Esophagus (tissue), 2 donors: ENCODE data around the gene CR2. TPM values are rescaled to one million over a fixed set of nuclear protein-coding genes. Genes with fewer than 3 reads are reported as not detected.

ENCODE experiments used
- H3K27ac ChIP-seq, 2 donors: one replicate each; pipeline ENCODE4 v1.5.1; 2013; ENCODE audit warnings: low read depth in 2 of 2, mild to moderate bottlenecking in 2 of 2, inconsistent platforms in 1 of 2, low read length in 1 of 2, moderate library complexity in 1 of 2
- H3K27me3 ChIP-seq, 2 donors: one replicate each; pipeline ENCODE4 v1.6.1; 2013; ENCODE audit warnings: low read length in 2 of 2, control low read depth in 1 of 2, mild to moderate bottlenecking in 1 of 2; ENCODE audit not compliant: insufficient read depth in 2 of 2, control insufficient read depth in 1 of 2
- H3K36me3 ChIP-seq, 2 donors: one replicate each; pipeline ENCODE4 v1.6.1; 2013; ENCODE audit warnings: low read length in 1 of 2; ENCODE audit not compliant: control insufficient read depth in 2 of 2, insufficient read depth in 2 of 2
- H3K4me1 ChIP-seq, 2 donors: one replicate each; pipeline ENCODE4 v1.6.1; 2013; ENCODE audit warnings: low read length in 1 of 2; ENCODE audit not compliant: control insufficient read depth in 2 of 2, insufficient read depth in 2 of 2
- H3K4me3 ChIP-seq, 2 donors: one replicate each; pipeline ENCODE4 v1.5.1; 2013; ENCODE audit warnings: low read length in 2 of 2, mild to moderate bottlenecking in 2 of 2, low read depth in 1 of 2, moderate library complexity in 1 of 2
- H3K9me3 ChIP-seq, 2 donors: one replicate each; pipeline ENCODE4 v1.6.1; 2013; ENCODE audit warnings: mild to moderate bottlenecking in 2 of 2, low read depth in 1 of 2, low read length in 1 of 2, moderate library complexity in 1 of 2; ENCODE audit not compliant: control insufficient read depth in 2 of 2, insufficient read depth in 1 of 2
- WGBS, 2 donors: extraction: QIAGEN DNeasy Blood & Tissue Kit; methylation state at CpG; one replicate each; pipeline ENCODE4 v1.1.7; 2013; 5-methylcytosine and 5-hydroxymethylcytosine counted together
- polyA plus RNA-seq, 2 donors: library from polyadenylated mRNA; stranded (reverse); fragments of 200-250 nt; gene quantifications; one replicate each; pipeline ENCODE4 v1.2.3, GENCODE V29; 2013
- donor health status: healthy with polysubstance abuse.
- donor health status: Bipolar disorder and iron deficiency.

Gene CR2
- under 1 TPM; 0.02 to 0.06 TPM for polyA plus RNA-seq

GRCh38 chr1:207454046-207454964 is at the start of gene CR2:
CR2 (plus strand) TSS chr1:207454328; CDS start chr1:207454419, 91 bp downstream.
- Histone ChIP-seq H3K9me3 (no peaks in the 10 kb centered on the region), H3K36me3 (no peaks in the 10 kb centered on the region), H3K4me3 (peak within 1 kb of the TSS; percentile 32 to 44), H3K4me1 (peaks cover 6 to 9% of the 10 kb centered on the region in 2 donors), H3K27ac (no peak within 1 kb of the TSS), H3K27me3 (peaks cover 4 to 12% of the 10 kb centered on the region in 2 donors)
- 1% methylated on average over 74 to 75 of the region's 75 CpGs for WGBS, 2 donors

GRCh38 chr1:207404849-207405525 is 49.1 kb upstream of the CR2 start:
- no peak overlapping the region for H3K4me3 ChIP-seq
- H3K27ac ChIP-seq: no peak overlapping the region
- no peaks in the 10 kb centered on the region for H3K4me1 ChIP-seq
- H3K36me3 ChIP-seq: no peaks in the 10 kb centered on the region
- 80 to 85% methylated on average over 6 of the region's 6 CpGs for WGBS, 2 donors
- H3K27me3 ChIP-seq: no peaks in the 10 kb centered on the region
- H3K9me3 ChIP-seq: no peaks in the 10 kb centered on the region

GRCh38 chr1:207405814-207406213 is 48.3 kb upstream of the CR2 start:
- Histone ChIP-seq H3K36me3 (no peaks in the 10 kb centered on the region), H3K9me3 (no peaks in the 10 kb centered on the region)

DNA sequence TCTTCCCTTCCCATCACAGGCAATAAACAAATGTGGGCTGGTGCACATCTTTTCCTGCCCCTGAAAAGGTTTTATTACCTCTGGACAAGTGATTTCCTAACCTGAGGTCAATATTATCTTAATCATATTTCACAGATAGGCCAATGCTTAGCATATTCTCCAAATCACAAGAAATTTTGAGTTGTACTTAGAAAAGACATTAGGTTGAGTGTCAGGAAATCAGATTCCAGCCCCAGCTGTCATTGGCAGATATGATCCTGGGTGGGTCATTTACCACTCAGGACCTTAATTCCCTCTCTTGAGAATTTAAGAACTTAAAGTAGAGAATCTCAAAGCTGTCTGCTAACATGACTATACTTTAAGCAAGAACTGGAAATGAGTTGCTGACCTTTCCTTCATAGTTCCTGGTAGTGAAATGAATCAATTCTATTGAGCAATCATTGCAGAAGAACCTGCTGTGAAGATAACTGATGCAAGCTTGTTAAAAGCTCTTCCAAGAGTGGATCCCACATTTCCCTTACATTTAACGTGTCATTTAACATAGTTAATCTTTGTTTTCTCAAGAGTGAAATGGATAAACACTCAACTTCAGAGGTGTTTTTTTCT is 46.4 kb upstream of the CR2 start:
- 20 to 37% methylated on average over 1 of the region's 1 CpG for WGBS, 2 donors
- no peaks in the 10 kb centered on the region for H3K36me3 ChIP-seq
- H3K27ac ChIP-seq: no peak overlapping the region

More at GRCh38 chr1:207405814-207406213, 48.3 kb upstream of the CR2 start:
- H3K4me1 ChIP-seq: no peaks in the 10 kb centered on the region
- no peak overlapping the region for H3K27ac ChIP-seq
- no peaks in the 10 kb centered on the region for H3K27me3 ChIP-seq
- H3K4me3 ChIP-seq: no peak overlapping the region

GRCh38 chr1:207412845-207413244 is 41.3 kb upstream of the CR2 start:
- Histone ChIP-seq H3K4me3 (no peak overlapping the region), H3K36me3 (no peaks in the 10 kb centered on the region), H3K4me1 (no peaks in the 10 kb centered on the region), H3K27me3 (no peaks in the 10 kb centered on the region), H3K9me3 (no peaks in the 10 kb centered on the region), H3K27ac (no peak overlapping the region)
- WGBS, 2 donors: 82 to 83% methylated on average over 2 of the region's 2 CpGs

More for the DNA sequence above, 46.4 kb upstream of the CR2 start:
- H3K27me3 ChIP-seq: no peaks in the 10 kb centered on the region
- no peak overlapping the region for H3K4me3 ChIP-seq
- H3K9me3 ChIP-seq: no peaks in the 10 kb centered on the region
- no peaks in the 10 kb centered on the region for H3K4me1 ChIP-seq

- 66 to 69% methylated on average over 4 of the region's 4 CpGs for WGBS, 2 donors
- Histone ChIP-seq H3K27me3 (no peaks in the 10 kb centered on the region), H3K36me3 (no peaks in the 10 kb centered on the region), H3K4me1 (no peaks in the 10 kb centered on the region), H3K4me3 (no peak overlapping the region), H3K27ac (no peak overlapping the region), H3K9me3 (no peaks in the 10 kb centered on the region)
Measured at GRCh38 chr1:207414606-207415108, 39.5 kb upstream of the CR2 start.

DNA sequence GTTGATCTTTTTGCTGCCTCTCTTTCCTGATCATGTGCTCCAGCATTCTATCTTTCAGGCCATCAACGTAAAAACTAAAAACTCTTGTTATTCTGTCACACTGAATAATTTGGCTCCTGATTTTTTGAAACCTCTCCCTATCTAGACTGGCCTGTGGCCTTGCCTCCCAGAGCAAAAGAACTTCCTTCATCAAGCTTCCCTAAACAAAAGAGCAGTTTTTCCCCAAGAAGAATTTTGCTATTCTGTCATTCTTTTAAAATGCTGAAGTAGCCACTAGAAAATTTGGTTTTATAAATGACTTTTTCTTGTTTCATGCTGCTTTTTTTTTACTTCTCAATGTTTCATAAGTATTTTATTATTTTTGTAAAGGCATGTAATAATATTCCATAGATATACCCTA is 37.1 kb upstream of the CR2 start:
- H3K27ac ChIP-seq: no peak overlapping the region
- WGBS, 2 donors: 79 to 90% methylated on average over 1 of the region's 1 CpG
- H3K9me3 ChIP-seq: no peaks in the 10 kb centered on the region
- no peaks in the 10 kb centered on the region for H3K4me1 ChIP-seq
- H3K4me3 ChIP-seq: no peak overlapping the region
- H3K36me3 ChIP-seq: no peaks in the 10 kb centered on the region
- H3K27me3 ChIP-seq: no peaks in the 10 kb centered on the region

DNA sequence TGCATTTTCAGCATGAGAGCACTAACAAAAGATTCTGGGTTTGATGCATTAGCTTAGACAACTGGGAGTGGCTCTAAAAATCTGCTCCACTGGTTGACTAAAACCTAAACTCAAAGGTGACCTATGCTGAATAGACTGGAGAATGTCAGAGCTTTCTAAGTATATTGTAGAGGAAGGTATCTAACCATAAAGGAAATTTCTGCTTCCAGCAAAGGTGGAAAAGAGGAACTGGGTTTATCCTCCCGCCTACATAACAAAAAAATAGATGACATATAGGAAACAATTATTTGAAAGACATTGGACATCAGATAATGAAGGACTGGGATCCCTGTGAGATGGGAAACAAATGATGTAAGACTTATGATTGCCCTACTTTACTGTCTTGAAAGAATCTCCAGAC is 35.8 kb upstream of the CR2 start:
- WGBS, 2 donors: 70 to 71% methylated on average over 1 of the region's 1 CpG
- no peaks in the 10 kb centered on the region for H3K27me3 ChIP-seq
- no peak overlapping the region for H3K4me3 ChIP-seq
- no peaks in the 10 kb centered on the region for H3K9me3 ChIP-seq
- no peak overlapping the region for H3K27ac ChIP-seq
- no peaks in the 10 kb centered on the region for H3K4me1 ChIP-seq
- no peaks in the 10 kb centered on the region for H3K36me3 ChIP-seq

- WGBS, 2 donors: 76 to 84% methylated on average over 1 of the region's 1 CpG
- Histone ChIP-seq H3K36me3 (no peaks in the 10 kb centered on the region), H3K4me3 (no peak overlapping the region)
Measured at GRCh38 chr1:207420109-207420508, 34.0 kb upstream of the CR2 start.

More at GRCh38 chr1:207420109-207420508, 34.0 kb upstream of the CR2 start:
- Histone ChIP-seq H3K27ac (no peak overlapping the region), H3K27me3 (peaks cover 0 to 4% of the 10 kb centered on the region in 2 donors), H3K9me3 (no peaks in the 10 kb centered on the region), H3K4me1 (no peaks in the 10 kb centered on the region)
